PFSK-1 (cell line): ENCODE results near the gene IL20RB.

Experiments used
- FOXP2 ChIP-seq: optimal IDR thresholded peaks from 2 replicates; pipeline ENCODE3; 2011; ENCODE audit warnings: borderline replicate concordance, control low read depth, inconsistent platforms; ENCODE audit not compliant: insufficient read depth; ENCODE audit errors: extremely low read length, extremely low read depth
- POLR2AphosphoS5 ChIP-seq: IDR thresholded peaks from 2 replicates; pipeline ENCODE4 v1.6.1; 2012; ENCODE audit warnings: low read depth, mild to moderate bottlenecking, control low read depth, low read length, moderate library complexity
- REST ChIP-seq, 2 experiments: IDR thresholded peaks; 2 replicates each; pipeline versions ENCODE4 v1.6.1 to v1.8.0; 2011 to 2012; ENCODE audit warnings: low read depth in 2 of 2, low read length in 2 of 2, control low read depth in 1 of 2, inconsistent platforms in 1 of 2, mild to moderate bottlenecking in 1 of 2, moderate library complexity in 1 of 2; ENCODE audit not compliant: insufficient read depth in 1 of 2
- SIN3A ChIP-seq: IDR thresholded peaks from 2 replicates; pipeline ENCODE4 v1.6.1; 2012; ENCODE audit warnings: mild to moderate bottlenecking, low read length, moderate library complexity, borderline replicate concordance; ENCODE audit not compliant: insufficient read depth
- TAF1 ChIP-seq: IDR thresholded peaks from 2 replicates; pipeline ENCODE4 v1.6.1; 2012; ENCODE audit warnings: low read length, control low read depth, borderline replicate concordance; ENCODE audit not compliant: insufficient read depth

GRCh38 chr3:136949146-136949545 is 8.6 kb upstream of the IL20RB start:
- TF ChIP-seq TAF1, result no peak
- no peak for TF ChIP-seq POLR2AphosphoS5
- no peak for TF ChIP-seq SIN3A
- no peak for TF ChIP-seq REST (IDR thresholded peaks at IDR 0.05; ENCODE audit: insufficient read depth in 1 of 2, low read depth in 2 of 2, low read length in 2 of 2)
- no peak for TF ChIP-seq FOXP2
